ENCODE data around the gene NDST3. TPM values are rescaled to one million over a fixed set of nuclear protein-coding genes. Genes with fewer than 3 reads are reported as not detected.

The NDST3 gene
- total RNA-seq, 1 donor from 2014 or later, result not detected

- ATAC-seq, result no peak
These were observed 47.9 kb downstream of the NDST3 start for GRCh38 chr4:118082182-118082581.

GRCh38 chr4:118085700-118086099, 51.4 kb downstream of the NDST3 start:
- ATAC-seq, result no peak

GRCh38 chr4:118086344-118086743, 52.1 kb downstream of the NDST3 start:
- no peak for ATAC-seq

GRCh38 chr4:118087366-118087765, 53.1 kb downstream of the NDST3 start:
- no peak for ATAC-seq

GRCh38 chr4:118099106-118099505, 64.8 kb downstream of the NDST3 start:
- no peak for ATAC-seq

- no peak for ATAC-seq
These were observed 67.9 kb downstream of the NDST3 start for GRCh38 chr4:118102195-118102594.

GRCh38 chr4:118112117-118113046, 78.1 kb downstream of the NDST3 start:
- ATAC-seq, result no peak

- no peak for ATAC-seq
These were observed 78.9 kb downstream of the NDST3 start for GRCh38 chr4:118113220-118113619.

GRCh38 chr4:118114720-118115119, 80.4 kb downstream of the NDST3 start:
- no peak for ATAC-seq

GRCh38 chr4:118120120-118120760, 86.0 kb downstream of the NDST3 start:
- ATAC-seq, result no peak

- no peak for ATAC-seq
These were observed 90.7 kb downstream of the NDST3 start for GRCh38 chr4:118124997-118125396.

GRCh38 chr4:118139241-118139640, 105.0 kb downstream of the NDST3 start:
- ATAC-seq, result no peak

GRCh38 chr4:118141240-118141639, 107.0 kb downstream of the NDST3 start:
- no peak for ATAC-seq

- ATAC-seq, result no peak
These were observed 120.4 kb downstream of the NDST3 start for GRCh38 chr4:118154649-118155048.

GRCh38 chr4:118155516-118155915, 121.2 kb downstream of the NDST3 start:
- ATAC-seq, result no peak

GRCh38 chr4:118158763-118159375, 124.6 kb downstream of the NDST3 start:
- no peak for ATAC-seq

- ATAC-seq, result no peak
These were observed 133.0 kb downstream of the NDST3 start for GRCh38 chr4:118167306-118167705.

- no peak for ATAC-seq
These were observed 137.1 kb downstream of the NDST3 start for GRCh38 chr4:118171381-118171780.

GRCh38 chr4:118173126-118173525, 138.8 kb downstream of the NDST3 start:
- ATAC-seq, result no peak

- no peak for ATAC-seq
These were observed 139.9 kb downstream of the NDST3 start for GRCh38 chr4:118173956-118174725.

- no peak for ATAC-seq
These were observed 141.2 kb downstream of the NDST3 start for GRCh38 chr4:118175506-118175905.

GRCh38 chr4:118177126-118177525, 142.8 kb downstream of the NDST3 start:
- ATAC-seq, result no peak

GRCh38 chr4:118180776-118181175, 146.5 kb downstream of the NDST3 start:
- no peak for ATAC-seq

Data from esophagus mucosa (tissue), 1 donor.